T-helper 22 cell (primary cell): ENCODE results near the gene PKDREJ.
"Not testable (repeated sequence)": the region's sequence is repeated elsewhere in the genome, so short reads cannot be mapped to it uniquely, and the experiment has no call there.

ENCODE experiments used
- DNase-seq: peaks from one replicate; pipeline ENCODE4 v3.0.0-alpha.2; 2020; ENCODE audit warnings: low read depth

PKDREJ gene, protein sequence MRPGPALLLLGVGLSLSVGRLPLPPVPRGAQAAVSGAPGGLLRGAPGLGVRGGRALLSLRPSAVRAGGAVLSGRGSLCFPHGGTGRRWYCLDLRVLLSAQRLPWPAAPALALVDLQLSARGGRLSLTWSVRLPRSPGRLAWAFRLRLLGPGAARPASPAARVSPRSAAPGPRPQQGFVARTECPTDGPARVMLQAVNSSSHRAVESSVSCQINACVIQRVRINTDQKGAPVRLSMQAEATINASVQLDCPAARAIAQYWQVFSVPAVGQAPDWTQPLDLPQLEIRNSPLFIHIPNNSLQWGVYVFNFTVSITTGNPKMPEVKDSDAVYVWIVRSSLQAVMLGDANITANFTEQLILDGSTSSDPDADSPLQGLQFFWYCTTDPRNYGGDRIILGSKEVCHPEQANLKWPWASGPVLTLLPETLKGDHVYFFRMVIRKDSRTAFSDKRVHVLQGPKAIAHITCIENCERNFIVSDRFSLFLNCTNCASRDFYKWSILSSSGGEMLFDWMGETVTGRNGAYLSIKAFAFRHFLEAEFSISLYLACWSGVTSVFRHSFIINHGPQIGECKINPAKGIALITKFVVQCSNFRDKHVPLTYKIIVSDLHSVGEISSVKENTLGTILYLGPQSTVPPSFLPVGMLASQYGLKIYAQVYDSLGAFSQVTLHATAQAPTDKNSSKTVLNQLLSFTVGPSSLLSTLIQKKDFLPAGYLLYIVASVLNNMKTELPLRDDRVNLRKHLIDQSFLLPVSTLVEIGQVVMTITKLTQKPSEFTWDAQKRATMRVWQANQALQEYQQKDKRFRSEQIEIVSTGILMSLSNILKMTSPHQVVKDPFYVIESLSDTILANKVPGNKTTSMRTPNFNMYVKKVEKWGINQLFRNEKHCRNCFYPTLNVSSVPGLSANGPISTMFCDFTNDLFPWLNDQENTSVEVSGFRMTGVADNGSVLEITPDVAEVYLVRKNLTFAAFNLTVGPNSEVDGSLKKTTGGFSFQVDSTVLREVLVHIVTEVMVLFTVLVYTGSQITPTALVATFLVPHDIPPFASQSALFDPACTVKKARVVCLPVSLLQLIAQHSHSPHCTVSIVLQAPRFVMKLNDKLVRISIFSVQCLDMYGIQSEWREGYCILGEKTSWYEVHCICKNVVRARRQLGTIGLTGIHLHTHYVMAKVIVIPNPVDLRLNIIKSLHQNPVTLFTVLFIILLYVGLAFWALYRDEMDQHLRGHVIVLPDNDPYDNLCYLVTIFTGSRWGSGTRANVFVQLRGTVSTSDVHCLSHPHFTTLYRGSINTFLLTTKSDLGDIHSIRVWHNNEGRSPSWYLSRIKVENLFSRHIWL (N-terminal part only)

DNA sequence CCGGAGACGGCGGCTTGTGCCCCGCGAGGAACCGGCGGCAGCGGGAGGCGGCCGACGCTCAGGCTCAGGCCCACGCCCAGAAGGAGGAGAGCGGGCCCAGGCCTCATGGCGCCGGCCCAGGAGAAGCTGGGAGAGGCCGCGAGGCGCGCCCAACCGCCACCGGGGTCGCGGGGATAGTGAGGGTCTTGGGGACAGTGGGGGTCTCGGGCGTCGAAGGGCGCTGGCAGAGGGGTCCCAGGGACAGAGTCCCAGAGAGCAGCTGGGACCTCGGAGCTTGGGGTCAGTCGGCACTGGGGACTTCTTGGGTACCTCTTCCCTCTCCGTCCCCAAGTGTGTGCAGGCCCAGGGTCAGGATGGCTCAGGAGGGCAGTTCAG is at the start of gene PKDREJ:
PKDREJ (minus strand) TSS at position 128 of the 375 bp plus-strand sequence; CDS start at position 107, 21 bp downstream.
- no peak for DNase-seq

GRCh38 chr22:46312848-46313247 is 49.7 kb upstream of the PKDREJ start:
- DNase-seq: not testable (repeated sequence)

- no peak for DNase-seq
Observed at GRCh38 chr22:46312056-46312455, 48.9 kb upstream of the PKDREJ start.

- no peak for DNase-seq
Observed at GRCh38 chr22:46309526-46310085, 46.5 kb upstream of the PKDREJ start.

DNA sequence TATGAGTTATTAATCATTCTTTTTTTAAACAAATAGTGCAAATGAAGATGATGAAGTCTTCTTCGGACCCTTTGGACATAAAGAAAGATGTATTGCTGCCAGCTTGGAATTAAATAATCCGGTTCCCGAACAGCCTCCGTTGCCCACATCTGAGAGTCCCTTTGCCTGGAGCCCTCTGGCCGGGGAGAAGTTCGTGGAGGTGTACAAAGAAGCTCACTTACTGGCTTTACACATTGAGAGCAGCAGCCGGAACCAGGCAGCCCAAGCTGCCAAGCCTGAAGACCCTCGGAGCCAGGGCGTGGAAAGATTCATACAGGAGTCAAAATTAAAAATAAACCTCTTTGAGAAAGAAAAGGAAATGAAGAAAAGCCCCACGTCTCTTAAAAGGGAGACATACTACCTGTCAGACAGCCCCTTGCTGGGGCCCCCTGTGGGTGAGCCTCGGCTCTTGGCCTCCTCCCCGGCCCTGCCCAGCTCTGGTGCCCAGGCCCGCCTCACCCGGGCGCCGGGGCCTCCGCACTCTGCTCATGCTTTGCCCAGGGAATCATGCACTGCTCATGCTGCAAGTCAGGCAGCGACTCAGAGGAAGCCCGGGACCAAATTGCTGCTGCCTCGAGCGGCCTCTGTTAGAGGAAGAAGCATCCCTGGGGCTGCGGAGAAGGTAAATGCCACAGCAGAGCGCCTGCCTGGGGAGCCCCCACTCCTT is 45.3 kb upstream of the PKDREJ start:
- no peak for DNase-seq

GRCh38 chr22:46303347-46303965 is 40.3 kb upstream of the PKDREJ start:
- DNase-seq: no peak

DNA sequence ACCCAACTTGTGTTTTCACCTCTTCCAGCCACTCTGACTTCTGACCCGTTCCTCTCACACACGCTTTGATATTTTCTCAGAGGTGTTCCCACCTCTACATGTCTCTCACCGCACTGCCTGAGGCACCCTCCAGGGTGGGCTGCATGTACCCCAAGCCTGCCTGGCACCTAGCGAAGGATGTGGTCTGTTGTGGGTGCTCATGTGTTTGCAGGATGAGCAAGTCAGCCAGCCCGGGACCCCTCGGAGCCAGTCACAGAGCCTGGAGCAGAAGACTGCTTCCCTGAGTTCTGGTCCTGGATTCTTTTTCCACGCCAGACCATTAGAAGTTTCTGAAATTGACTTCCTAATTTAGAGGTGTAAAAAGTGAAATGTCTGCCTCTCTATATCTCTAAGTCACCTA is 37.3 kb upstream of the PKDREJ start:
- no peak for DNase-seq

DNA sequence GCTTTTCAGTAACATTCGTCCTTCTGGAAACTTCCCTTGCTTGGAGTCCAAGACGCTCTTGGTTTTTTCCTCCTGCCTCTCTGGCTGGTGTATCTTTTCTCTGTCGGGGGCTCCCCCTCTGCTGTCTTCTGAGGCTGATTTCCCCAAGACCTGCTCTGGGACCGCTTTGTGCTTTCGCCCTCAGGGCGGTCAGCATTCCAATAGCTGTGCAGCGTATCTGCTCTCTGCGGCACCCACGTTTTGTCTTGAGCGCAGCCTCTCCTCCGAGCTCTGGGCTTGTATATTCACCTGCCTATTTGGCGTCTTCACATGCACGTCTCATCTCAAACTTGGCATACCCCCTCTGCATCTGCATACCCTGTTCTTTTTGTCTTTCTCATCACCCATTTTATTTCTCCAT is 36.0 kb upstream of the PKDREJ start:
- no peak for DNase-seq

- no peak for DNase-seq
Observed at GRCh38 chr22:46297151-46297812, 34.1 kb upstream of the PKDREJ start.

DNA sequence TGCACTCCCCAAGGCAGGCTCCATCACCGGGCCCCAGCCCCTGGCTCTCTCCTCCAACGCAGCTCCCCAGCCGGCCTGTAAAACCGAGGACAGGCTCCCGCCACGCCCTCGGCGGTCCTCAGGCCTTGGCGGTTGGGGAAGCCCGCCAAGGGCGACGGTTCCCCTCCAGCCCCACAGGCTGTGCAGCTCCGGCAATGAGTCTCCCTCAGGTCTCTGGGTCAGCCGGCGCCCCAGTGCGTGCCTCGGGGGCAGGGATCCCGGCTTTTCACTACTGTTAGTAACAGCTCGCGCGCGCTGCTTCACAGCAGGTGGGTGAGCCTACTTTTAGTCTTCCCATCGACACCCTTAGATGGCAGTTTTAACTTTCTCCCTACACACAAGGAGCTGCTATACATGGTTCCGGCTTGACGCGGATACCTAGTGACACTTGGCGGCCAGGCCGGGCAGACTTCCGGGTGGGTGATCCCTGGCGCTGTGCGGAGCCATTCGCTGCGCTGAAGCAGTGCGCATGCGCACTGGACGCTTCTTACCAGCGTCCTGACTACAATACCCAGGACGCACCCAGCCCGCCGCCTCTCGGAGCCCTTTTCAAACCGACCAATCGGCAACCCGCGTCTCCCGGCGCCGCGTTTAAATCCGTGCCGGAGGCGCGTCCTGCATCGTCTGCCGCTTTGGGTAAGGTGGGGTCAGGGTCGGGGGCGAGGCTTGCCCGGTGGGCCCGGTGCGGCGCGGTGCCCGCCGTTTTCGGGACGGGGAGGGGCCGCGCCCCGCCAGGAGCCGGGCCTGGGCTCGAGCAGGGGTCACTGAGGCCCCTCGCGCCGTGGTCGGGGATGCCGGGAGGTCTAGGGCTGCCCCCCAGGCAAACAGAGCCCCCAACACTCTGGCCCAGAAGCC is 33.4 kb upstream of the PKDREJ start, which contains the start of gene GTSE1:
GTSE1 (plus strand) TSS at position 614 of the 894 bp plus-strand sequence. CDS start 531 bp downstream, outside the sequence.
- DNase-seq: peak; percentile 96

DNA sequence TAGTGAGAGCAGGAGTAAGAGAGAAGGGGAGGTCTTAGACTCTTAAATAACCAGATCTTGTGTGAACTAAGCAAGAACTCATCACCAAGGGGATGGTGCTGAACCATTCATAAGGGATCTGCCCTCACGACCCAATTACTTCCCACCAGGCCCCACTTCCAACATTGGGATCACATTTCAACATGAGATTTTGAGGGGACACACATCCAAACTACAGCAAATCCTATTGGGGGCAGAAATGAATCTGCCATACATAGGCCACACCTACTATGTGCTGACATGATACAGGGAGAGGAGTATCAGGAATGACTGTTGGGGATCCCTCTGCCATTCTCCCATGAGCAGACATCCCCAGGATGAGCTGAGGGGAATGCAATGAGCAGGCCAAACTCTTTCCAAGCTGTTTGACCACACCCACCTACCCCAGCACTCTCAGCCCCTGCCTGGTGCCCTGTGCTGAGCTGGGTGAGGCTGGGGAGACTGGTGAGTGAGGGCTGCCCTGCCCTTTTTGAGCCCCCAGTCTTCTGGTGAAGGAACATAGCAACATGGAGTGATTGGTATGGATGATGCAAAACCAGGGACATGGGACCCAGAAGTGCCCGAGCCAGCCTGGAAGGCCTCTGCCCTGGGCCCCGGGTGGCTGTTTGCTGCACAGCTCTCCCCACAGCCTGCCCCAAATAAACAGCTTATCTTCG is 32.3 kb upstream of the PKDREJ start:
- DNase-seq: no peak

GRCh38 chr22:46294784-46295183 is 31.6 kb upstream of the PKDREJ start:
- DNase-seq: no peak

GRCh38 chr22:46293577-46294260 is 30.6 kb upstream of the PKDREJ start:
- no peak for DNase-seq

DNA sequence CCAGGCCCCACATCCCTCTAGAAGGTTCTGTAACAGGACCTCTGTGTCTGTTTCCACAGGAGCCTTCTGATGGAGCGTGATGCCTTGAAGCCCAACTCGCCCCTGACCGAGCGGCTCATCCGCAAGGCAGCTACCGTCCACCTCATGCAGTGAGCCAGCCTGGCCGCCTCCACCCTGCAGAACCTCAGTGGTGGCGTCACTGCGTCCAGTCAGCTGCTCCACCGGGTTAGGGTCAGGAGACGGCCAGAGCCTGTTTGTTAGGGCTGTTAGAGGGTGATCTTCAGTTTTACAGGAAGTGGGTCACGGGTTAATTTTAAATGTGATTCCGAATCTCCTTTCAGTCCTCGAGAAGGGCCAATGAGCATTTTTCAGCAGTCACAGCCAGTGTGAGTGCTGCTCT is 29.6 kb upstream of the PKDREJ start:
- DNase-seq: no peak

DNA sequence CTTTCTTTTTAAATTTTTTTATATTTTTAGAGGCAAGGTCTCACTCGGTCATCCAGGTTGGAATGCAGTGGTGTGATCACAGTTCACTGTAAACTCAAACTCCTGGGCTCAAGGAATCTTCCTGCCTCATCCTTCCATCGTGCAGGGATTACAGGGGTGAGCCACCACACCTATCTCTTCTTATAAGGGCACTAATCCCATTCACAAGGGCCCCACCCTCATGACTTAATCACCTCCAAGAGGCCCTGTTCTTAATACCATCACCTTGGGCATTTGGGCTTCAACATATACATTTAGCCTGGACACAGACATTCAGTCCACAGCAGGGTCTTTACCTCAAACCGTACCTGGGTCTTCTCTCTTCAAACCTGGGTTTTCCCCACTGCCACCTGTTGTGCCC is 29.0 kb upstream of the PKDREJ start:
- no peak for DNase-seq

GRCh38 chr22:46290843-46291785 is 28.0 kb upstream of the PKDREJ start:
- no peak for DNase-seq
